CD4-positive, alpha-beta T cell treated with Interleukin-17A for 4 hours (primary cell): ENCODE data around the gene CHIC2.
"Not testable (repeated sequence)": the region's sequence is repeated elsewhere in the genome, so short reads cannot be mapped to it uniquely, and the experiment has no call there.

Experiments
- DNase-seq: peaks from one replicate; pipeline ENCODE4 v3.0.0-alpha.2; 2020; ENCODE audit warnings: mixed read lengths

CHIC2 gene

DNA sequence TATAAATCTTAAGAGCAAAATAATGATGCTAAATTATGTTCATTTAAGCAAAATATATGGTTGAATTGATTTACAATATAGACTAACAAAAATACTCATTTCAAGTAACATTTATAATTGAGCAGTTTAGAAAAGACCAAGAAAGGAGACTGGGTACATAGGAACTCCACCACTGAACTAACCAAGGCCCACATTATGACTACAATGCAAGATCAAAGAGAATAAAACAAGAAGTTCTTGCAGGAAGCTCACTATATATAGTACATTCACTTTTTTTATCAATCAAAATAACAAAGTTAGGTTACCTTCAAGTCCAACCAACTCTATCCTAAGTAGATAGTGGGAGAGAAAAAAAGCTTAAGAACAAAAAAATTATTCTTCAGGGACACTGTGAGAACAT is 8.0 kb downstream of the CHIC2 start:
- no peak for DNase-seq

DNA sequence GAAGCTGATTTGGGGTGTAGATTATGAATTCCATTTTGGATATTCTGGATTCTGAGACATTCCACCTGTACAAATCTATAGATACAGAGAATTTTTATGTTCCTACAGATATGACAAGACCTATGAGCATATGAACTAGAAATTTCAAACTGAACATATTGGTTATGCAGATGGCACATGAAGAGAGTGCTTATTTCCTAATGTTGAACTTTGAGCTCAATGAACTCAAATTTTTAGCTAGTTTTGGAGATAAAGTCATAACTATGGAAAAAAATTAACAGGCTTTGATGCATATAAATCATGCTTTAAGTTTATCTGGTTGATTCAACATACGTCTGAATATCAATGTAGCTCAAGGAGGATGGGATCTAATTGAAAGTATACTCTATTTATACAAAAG is 8.9 kb downstream of the CHIC2 start:
- no peak for DNase-seq

DNA sequence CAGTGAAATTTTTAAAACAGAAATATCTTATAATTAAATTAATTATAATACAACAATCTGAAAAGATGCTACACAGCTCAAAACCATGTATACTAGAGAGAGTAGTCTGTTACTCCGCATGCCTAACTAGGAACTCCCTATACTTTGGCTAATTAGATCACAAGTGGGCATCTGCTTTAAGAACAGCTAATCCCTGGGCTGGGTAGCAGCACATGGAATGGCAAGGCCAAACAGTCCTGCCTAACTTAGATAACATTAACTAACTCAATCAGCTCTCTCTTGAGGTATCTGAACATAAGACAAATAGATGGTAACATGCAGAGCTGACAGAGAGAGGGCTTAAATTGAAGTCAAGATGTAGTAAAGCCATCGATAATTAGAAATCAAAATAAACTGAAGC is 9.9 kb downstream of the CHIC2 start:
- DNase-seq, result no peak

DNA sequence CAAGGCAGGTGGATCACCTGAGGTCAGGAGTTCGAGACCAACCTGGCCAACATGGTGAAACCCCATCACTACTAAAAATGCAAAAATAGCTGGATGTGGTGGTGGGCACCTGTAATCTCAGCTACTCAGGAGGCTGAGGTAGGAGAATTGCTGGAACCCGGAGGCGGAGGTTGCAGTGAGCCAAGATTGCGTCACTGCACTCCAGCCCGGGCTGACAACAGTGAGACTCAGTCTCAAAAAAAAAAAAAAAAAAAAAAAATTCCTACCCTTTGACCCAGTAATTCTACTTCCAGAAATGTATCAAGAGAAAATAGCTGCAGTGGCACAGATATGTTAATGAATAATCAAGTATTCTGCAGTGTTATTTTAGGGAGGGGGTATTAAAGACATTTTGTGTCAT is 11.1 kb downstream of the CHIC2 start:
- DNase-seq, result not testable (repeated sequence)

DNA sequence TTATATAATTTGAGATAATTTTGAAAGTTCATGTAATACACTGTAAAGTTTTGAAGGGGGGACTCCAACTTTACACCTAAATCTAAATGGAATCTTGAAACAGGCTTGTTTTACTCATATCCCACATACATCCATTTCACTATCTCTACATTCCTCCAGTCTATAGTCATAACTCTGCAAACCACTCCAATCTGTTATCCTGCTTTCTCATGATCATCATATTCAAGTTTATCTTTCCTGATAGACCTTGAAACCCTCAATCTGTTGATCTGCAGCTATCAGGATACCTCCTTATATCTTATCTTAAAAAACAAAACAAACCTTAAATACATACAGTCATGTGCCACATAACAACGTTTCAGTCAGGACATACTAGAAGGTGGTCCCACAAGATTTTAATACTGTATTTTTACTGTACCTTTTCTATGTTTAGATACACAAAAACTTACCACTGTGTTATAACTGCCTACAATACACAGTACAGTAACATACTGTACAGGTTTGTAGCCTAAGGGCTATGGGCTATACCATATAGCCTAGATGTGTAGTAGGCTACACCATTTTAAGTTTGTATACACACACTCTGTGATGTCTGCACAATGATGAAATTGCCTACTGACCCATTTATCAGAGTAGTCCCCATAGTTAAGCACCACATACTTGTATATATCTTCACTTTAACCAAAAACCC is 14.0 kb downstream of the CHIC2 start:
- no peak for DNase-seq

DNA sequence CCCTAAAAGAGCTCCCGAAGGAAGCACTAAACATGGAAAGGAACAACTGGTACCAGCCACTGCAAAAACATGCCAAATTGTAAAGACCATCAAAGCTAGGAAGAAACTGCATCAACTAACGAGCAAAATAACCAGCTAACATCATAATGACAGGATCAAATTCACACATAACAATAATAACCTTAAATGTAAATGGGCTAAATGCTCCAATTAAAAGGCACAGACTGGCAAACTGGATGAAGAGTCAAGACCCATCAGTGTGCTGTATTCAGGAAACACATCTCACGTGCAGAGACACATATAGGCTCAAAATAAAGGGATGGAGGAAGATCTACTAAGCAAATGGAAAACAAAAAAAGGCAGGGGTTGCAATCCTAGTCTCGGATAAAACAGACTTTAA is 20.8 kb downstream of the CHIC2 start:
- not testable (repeated sequence) for DNase-seq

DNA sequence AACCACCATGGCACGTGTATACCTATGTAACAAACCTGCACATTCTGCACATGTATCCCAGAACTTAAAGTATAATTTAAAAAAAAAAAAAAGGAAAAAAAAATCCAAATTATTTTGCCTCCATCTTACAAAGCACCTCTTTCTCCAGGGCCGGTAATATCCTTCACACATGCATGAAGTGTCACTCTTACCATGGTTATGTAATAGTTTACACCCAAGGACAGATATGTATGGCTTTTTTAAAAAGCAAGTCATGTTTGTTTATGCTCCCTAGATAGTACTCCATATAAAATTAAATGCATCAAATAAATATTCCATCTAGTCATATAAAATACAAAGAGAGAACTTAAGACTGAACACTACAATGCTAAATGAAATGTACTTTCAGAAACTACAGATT is 22.5 kb downstream of the CHIC2 start:
- DNase-seq, result no peak

DNA sequence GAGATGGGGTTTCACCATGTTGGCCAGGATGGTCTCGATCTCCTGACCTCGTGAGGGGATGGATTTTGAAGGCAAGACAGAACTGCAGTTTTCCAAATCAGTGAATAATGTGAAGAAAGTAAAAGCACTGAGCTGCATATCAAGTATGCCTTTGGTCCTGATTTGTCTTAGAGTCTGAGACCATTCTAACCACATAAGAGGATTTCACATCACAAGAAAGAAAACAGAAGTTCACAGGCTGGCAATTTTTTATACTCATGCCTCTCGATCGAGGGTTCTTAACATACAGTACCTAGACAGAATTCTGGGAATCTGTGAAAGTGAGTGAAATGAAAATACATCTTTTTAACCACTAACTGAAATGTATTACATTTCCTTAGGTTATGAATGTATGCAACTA is 23.3 kb downstream of the CHIC2 start:
- DNase-seq, result no peak

DNA sequence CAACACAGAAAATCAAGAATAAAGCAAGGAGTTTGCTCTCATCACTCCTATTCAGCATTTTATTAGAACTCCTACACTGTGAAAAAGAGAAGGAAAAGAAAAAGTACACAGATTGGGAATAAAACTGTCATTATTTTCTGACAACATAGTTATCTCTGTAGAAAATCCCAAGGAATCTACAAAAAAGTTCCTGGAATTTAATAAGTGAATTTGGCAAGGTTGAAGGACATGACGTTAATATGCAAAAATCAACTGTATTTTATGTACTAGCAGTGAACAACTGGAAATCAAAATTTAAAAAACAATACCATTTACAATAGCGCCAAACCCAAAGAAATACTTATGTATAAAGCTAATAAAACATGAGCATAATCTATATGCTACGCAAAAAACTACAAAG is 26.3 kb downstream of the CHIC2 start:
- no peak for DNase-seq

DNA sequence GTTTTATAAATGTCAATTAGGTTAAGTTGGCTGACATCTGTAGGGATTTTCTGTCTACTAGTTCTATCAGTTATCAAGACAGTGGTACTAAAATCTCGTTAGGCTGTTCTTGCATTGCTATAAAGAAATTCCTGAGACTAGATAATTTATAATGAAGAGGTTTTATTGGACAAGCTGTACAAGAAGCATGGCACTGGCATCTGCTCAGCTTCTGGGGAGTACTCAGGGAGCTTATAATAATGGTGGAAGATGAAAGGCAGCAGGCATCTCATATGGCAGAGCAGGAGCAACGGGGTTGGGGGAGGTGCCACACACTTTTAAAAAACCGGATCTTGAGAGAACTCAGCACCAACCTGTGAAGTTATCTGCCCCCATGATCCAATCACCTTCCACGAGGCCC is 28.2 kb downstream of the CHIC2 start:
- no peak for DNase-seq

DNA sequence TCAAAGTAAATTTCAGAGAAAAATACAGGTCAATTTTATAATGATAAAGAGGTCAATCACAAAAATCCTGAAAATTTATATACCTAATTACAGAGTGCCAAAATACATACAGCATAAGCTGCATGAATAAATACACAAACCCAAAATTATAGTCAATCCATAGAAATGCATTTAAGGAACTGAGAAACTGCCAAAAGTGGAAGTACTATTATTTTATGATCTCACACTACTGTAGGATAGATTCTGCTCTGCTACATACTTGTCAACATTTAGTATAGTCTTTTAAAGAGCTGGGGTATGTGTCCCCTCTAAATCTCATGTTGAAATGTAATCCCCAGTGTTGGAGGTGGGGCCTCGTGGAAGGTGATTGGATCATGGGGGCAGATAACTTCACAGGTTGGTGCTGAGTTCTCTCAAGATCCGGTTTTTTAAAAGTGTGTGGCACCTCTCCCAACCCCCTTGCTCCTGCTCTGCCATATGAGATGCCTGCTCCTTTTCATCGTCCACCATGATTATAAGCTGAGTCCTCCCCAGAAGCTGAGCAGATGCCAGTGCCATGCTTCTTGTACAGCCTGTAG is 31.8 kb downstream of the CHIC2 start:
- no peak for DNase-seq

DNA sequence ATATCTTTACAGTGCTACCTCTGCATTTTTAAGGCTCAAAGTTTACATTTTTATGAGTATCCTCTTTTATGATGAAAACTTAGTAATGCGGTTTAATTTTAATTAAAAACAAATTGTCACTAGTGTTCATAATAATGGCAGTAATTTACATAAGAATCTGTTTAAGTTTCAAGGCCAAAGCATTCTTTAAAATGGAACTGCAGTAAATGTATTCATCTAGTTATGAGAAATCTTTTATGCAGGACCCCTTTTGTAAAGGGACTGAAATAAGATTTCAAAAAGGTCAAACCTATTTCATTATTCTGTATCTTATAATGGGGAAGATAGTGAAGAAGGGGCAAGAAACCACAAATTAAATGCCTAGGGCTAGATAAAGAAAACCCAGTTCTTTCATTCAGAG is 37.1 kb downstream of the CHIC2 start:
- no peak for DNase-seq

DNA sequence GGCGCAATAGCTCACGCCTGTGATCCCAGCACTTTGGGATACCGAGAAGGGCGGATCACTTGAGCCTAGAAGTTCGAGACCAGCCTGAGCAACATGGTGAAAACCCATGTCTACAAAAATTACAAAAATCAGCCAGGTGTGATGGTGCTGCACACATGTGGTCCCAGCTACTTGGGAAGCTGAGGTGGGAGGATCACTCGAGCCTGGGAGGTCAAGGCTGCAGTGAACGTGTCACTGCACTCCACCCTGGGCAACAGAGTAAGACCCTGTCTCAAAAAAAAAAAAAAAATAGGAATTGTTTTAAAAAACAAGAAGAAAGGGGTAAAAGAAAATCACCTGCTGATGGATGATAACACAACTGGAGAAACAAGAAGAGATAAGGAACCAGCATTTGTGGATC is 38.8 kb downstream of the CHIC2 start:
- DNase-seq, result no peak

DNA sequence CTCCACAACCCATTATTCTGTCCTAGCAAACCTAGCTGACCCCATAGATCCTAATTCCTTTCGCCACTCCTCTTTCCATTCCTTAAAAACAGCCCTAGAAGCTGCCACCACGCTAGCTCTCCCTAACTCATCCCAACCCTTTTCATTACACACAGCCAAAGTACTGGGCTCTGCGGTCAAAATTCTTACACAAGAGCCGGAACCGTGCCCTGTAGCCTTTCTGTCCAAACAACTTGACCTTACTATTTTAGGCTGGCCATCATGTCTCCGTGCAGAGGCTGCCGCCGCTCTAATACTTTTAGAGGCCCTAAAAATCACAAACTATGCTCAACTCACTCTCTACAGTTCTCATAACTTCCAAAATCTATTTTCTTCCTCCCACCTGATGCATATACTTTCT is 41.4 kb downstream of the CHIC2 start:
- DNase-seq, result not testable (repeated sequence)

DNA sequence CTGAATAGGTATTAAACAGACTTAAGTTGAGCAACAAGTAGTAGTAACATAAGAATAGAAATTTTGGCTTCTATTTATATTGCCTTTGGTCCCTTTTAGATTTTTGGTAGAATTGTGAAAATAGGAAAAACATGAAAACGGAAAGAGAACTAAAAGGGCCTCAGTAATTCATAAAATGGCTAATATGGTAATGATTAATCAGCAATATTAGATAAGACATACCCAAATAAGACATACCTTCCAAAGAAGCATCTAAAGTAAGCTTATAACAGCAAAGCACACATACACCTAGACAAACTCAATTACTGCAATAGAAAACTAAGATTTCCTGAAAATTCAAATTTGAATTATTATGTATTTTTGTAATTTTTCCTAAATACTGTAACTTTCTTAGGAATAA is 46.4 kb downstream of the CHIC2 start:
- DNase-seq, result no peak

DNA sequence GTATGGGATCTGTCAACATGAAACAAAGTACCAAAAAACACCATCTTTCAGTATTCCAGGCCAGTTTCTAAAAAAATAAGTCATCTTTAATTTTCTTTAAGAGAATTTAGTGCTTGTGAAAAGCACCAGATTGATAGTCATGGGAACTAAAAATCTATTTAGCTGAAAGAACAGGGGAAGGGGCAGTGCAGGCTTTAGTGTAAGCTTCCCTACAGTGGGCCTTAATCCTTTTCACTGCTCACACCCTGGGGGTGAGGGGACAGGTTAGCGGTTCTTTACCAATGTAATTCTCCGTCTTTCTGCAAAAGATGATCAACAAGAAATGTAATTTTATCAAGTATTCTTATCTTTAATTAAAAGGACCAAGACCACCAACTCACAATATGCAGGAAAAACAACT is 47.1 kb downstream of the CHIC2 start:
- no peak for DNase-seq

DNA sequence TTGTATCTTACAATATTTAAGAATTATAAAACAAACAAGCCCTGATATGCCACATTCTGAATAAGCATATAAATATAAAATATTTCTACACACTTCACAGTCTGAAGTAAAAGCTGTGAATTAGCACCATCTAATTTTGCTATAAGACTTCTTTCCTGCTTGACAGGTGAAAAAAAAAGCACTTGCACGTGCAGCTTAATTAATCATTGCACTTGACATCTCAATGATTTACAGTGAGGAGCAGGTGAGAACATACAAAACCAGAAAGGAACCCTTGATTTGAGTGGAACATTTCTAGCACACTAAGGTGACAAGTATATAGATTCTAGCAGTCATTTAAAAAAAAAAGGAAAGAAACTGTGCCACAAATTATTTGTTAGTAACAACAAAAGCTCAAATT is 47.9 kb downstream of the CHIC2 start:
- DNase-seq, result no peak

DNA sequence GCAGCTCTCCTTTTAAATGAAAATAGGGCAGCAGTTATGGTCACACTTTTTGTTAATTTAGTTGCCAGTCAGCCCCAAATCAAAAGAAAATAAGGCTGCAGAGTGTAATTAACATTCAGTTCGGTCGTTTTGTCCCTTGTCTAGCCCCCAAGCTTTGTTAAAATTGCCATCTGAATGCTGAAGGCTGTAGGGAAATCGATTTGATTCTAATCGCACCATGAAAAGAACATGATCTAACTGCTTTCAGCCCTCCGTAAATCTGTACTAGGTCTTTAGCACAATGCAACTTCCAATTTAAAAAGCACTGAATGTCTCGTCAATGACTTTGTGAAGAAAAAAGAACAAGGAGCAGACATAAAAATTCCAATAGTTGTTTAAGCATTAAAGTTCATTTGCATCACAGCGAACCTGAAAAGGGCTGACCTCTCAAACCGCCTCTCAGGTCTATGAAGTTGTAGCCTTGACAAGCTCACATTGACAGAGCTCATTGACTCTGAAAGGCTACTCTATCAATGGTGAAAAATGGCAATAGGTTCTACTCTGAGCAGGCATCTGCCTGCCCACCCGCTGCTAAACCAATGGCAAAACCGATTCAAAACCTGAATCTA is 48.9 kb downstream of the CHIC2 start:
- no peak for DNase-seq

DNA sequence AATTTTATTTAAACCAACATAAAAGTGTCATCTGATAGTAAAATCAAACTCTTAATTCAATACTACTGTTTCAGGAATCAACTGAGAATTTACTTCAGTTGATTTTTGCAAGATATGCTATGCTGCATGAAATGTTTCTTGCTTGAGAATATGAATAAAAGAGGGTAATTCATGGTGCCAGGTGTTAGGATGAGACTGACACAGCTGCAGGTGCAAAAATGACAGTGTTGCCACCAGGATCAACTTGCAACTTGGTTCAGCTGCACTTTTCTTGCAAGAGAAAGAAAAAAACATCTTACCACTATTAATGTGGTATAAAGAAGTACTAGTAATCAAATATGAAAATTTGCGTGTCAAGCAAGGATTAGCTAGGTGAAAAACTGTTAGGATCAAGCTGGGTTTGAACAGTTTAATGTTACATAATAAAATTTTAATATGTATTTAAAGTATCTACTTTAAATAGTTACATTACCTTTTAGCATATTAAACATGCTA is 49.7 kb downstream of the CHIC2 start:
- DNase-seq, result no peak

DNA sequence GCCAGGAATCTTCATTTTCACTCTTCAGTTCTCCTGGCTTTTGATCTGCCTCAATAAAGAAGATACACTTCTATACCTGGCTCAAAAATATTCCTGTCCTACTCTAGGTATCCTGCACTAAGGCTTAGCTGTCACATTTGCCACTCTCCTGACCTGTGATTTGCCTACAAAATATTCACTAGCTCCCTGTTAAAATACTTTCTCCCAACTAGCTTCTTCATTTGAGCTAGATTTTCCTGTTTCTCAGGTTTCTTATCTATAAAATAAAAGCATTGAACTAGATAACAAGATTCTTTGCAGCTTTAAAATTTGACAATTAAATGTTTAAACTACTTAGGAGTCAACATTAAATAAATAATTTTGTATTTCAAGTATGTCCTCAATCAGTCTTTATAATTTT is 53.2 kb downstream of the CHIC2 start:
- no peak for DNase-seq

DNA sequence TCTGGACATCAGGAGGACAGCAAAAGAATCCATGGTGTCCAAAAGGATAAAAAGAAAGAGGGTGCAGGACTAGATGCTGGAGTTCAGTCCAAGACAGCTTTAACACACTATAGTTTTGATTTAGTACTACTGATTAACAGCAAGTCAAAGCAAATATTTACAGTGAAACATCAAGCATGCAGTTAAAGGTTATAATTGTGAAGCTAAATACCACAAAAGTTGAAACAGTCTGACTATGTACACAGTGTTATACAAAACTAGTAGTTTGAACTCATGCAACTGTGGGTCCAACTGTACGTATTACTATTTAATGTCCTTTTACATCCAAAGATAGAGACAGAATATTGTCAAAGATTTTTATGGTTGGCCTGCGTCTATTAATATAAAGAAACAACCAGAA is 57.6 kb downstream of the CHIC2 start:
- DNase-seq, result no peak

DNA sequence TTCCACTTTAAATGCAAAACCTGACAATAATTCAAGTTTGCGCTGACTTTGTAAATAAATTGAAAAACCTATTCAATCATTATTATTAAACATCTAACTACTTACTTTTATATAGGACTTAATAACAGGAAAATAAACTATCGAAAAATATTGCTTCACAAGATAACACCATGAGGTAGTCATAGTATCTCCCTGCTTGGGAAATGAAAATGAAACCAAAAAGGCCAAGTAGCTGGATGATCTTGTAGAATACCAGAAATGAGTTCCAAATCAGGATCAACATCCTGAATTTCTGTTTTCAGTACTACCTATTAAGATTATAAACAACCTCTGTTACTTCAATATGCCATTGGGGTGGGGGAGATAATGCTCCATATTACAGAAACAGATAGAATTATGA is 58.9 kb downstream of the CHIC2 start:
- no peak for DNase-seq

DNA sequence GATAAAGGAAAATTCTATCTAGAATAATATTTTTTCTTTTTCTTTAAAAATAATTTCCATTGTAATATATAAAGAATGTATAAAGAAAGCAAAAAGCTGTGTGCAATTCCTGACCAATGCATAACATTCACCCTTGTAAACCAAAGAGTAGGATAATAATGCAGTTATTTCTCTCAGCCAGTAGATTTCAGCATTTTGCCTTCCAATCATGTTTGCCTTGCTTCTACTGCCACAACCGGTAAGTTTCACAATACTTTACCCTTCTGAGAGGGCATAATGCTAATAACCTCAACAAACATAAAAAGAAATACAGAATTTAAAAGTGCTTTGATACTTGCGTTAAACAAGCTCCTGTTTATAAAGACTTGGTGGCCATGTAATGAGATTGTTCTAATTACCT is 59.9 kb downstream of the CHIC2 start:
- no peak for DNase-seq

DNA sequence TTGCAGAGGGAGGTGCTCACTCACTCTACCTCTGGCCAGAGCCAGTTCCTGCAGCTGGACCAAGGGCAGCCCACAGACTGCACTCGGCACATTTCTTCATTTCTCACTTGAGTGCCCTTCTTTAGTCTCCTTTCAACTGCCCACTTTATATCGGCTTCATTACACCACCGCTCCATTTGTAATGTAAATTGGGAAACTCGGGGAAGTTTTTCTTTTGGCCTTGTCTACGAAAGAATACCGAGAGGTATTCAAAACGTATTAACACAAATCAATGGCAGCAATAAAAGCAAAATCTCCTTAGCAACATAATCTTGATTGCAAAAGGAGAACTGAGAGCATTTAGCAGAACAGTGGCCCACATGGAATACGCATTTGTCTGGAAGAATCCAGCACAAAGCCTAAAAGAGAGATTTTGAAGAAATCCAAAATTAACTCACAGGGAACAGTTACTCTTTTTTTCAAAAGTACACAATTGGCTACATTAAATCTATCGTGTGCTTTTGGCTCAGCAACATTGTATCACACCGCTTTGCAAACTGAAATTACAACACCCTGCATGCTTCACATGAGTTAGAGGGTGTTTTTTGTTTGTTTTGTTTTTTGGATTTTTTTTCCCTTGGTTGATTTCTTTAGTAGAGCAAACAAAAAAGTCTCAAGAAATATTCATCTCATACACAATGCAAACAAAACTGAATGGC is 62.6 kb downstream of the CHIC2 start:
- no peak for DNase-seq
